SK-N-SH (cell line): ENCODE results near the gene MIGA2. TPM values are rescaled to one million over a fixed set of nuclear protein-coding genes. Genes with fewer than 3 reads are reported as not detected.
A peak's percentile ranks its signal among the peaks of the same experiment; 100 is the strongest.

Experiments used
- CTCF ChIA-PET: fragments of 300-600, 350-600 bp; formaldehyde crosslinking; extraction: SDS; loops from one replicate; lab custom pipeline; 2021; lab: Yijun Ruan, JAX
- POLR2A ChIA-PET: fragments of 350-600 bp; sonication (Branson Sonifier 250); formaldehyde crosslinking; extraction: SDS; loops from one replicate; lab custom pipeline; 2020; ENCODE audit warnings: antibody characterized with exemption, inconsistent platforms; lab: Yijun Ruan, JAX
- DNase-seq: peaks from one replicate; pipeline ENCODE4 v3.0.0; 2012
- H2AFZ ChIP-seq: fragments of 200-600 bp; sonication (generic); 2 replicates; pipeline ENCODE4 v1.8.1; 2016; ENCODE audit warnings: antibody characterized with exemption, mild to moderate bottlenecking, low read depth
- H3F3A ChIP-seq: fragments of 200-600 bp; sonication (generic); replicated peaks from 2 replicates; pipeline ENCODE3; 2016; ENCODE audit warnings: antibody characterized with exemption, mild to moderate bottlenecking; ENCODE audit not compliant: insufficient read depth
- H3K27ac ChIP-seq, 2 experiments: fragments of 200-500 bp in 1 of 2; fragments of 200-600 bp in 1 of 2; sonication (Bioruptor generic) in 1 of 2; sonication (generic), shearing (Covaris generic) in 1 of 2; 2 replicates each; pipeline versions ENCODE4 v1.5.1 to v1.6.1; 2014 to 2016; ENCODE audit warnings: low read depth in 2 of 2, inconsistent platforms in 1 of 2, low read length in 1 of 2, mild to moderate bottlenecking in 1 of 2, mixed read lengths in 1 of 2
- H3K27me3 ChIP-seq: fragments of 200-600 bp; sonication (generic), shearing (Covaris generic); 2 replicates; pipeline ENCODE4 v1.6.1; 2016; ENCODE audit warnings: mixed run types; ENCODE audit not compliant: insufficient read depth
- H3K36me3 ChIP-seq, 2 experiments: fragments of 200-500 bp in 1 of 2; fragments of 200-600 bp in 1 of 2; sonication (Bioruptor generic) in 1 of 2; sonication (generic) in 1 of 2; replicated peaks in 1 of 2; 2 replicates each; pipeline versions ENCODE3 to v1.5.1; 2014 to 2016; ENCODE audit warnings: low read length in 1 of 2, mild to moderate bottlenecking in 1 of 2; ENCODE audit not compliant: insufficient read depth in 2 of 2, control insufficient read depth in 1 of 2
- H3K4me1 ChIP-seq, 2 experiments: fragments of 200-500 bp in 1 of 2; fragments of 200-600 bp in 1 of 2; sonication (Bioruptor generic) in 1 of 2; sonication (generic), shearing (Covaris generic) in 1 of 2; 2 replicates each; pipeline versions ENCODE4 v1.5.1 to v1.6.1; 2014 to 2016; ENCODE audit warnings: low read depth in 1 of 2, low read length in 1 of 2, mixed run types in 1 of 2; ENCODE audit not compliant: insufficient read depth in 2 of 2, control insufficient read depth in 1 of 2
- H3K4me2 ChIP-seq: fragments of 200-600 bp; sonication (generic), shearing (Covaris generic); 2 replicates; pipeline ENCODE4 v1.6.1; 2017; ENCODE audit warnings: mixed run types
- H3K4me3 ChIP-seq, 2 experiments: fragments of 200-500 bp in 1 of 2; fragments of 200-600 bp in 1 of 2; sonication (Bioruptor generic) in 1 of 2; sonication (generic), shearing (Covaris generic) in 1 of 2; 2 replicates each; pipeline versions ENCODE4 v1.5.1 to v1.8.1; 2014 to 2016; ENCODE audit warnings: low read depth in 2 of 2, inconsistent platforms in 1 of 2, low read length in 1 of 2, mild to moderate bottlenecking in 1 of 2, mixed read lengths in 1 of 2, moderate library complexity in 1 of 2
- H3K79me2 ChIP-seq: fragments of 200-600 bp; sonication (generic); 2 replicates; pipeline ENCODE4 v1.8.1; 2017; ENCODE audit warnings: mild to moderate bottlenecking; ENCODE audit not compliant: insufficient read depth
- H3K9ac ChIP-seq: fragments of 200-600 bp; sonication (generic); 2 replicates; pipeline ENCODE4 v1.6.1; 2017; ENCODE audit warnings: mixed run types
- H3K9me2 ChIP-seq: fragments of 200-600 bp; sonication (generic); 2 replicates; pipeline ENCODE4 v1.6.1; 2017; ENCODE audit warnings: mixed run types
- H3K9me3 ChIP-seq: fragments of 200-600 bp; sonication (generic); 2 replicates; pipeline ENCODE4 v1.6.1; 2017; ENCODE audit warnings: mixed run types, mild to moderate bottlenecking, moderate library complexity
- H4K20me1 ChIP-seq: fragments of 200-600 bp; sonication (generic); 2 replicates; pipeline ENCODE4 v1.6.1; 2017; ENCODE audit warnings: mild to moderate bottlenecking, mixed run types; ENCODE audit not compliant: insufficient read depth
- CHD2 ChIP-seq: fragments of 150-350 bp; IDR thresholded peaks from 2 replicates; pipeline ENCODE4 v1.6.1; 2018; ENCODE audit warnings: low read length; ENCODE audit not compliant: partially characterized antibody
- ELF1 ChIP-seq: IDR thresholded peaks from 2 replicates; pipeline ENCODE4 v1.4.0; 2012
- FOSL2 ChIP-seq: IDR thresholded peaks from 2 replicates; pipeline ENCODE4 v1.4.0; 2012; ENCODE audit warnings: low read depth, mild to moderate bottlenecking, moderate library complexity, borderline replicate concordance
- GATA2 ChIP-seq: sonication (generic); formaldehyde crosslinking; IDR thresholded peaks from 2 replicates; pipeline ENCODE4 v1.5.0; 2020; ENCODE audit warnings: mild to moderate bottlenecking, missing genetic modification reagents
- IRF3 ChIP-seq: fragments of 150-350 bp; IDR thresholded peaks from 2 replicates; pipeline ENCODE4 v1.6.1; 2016; ENCODE audit warnings: mild to moderate bottlenecking, low read depth, low read length
- JUND ChIP-seq: IDR thresholded peaks from 2 replicates; pipeline ENCODE4 v1.4.0; 2012
- MAX ChIP-seq: IDR thresholded peaks from 2 replicates; pipeline ENCODE4 v1.4.0; 2012; ENCODE audit warnings: low read depth
- MEF2A ChIP-seq: IDR thresholded peaks from 2 replicates; pipeline ENCODE4 v1.4.0; 2012; ENCODE audit warnings: low read depth, borderline replicate concordance
- NFIC ChIP-seq: IDR thresholded peaks from 2 replicates; pipeline ENCODE4 v1.4.0; 2012; ENCODE audit warnings: borderline replicate concordance
- PBX3 ChIP-seq: IDR thresholded peaks from 2 replicates; pipeline ENCODE4; 2012
- POLR2AphosphoS5 ChIP-seq: IDR thresholded peaks from 2 replicates; pipeline ENCODE4 v1.6.1; 2012; ENCODE audit warnings: low read depth, low read length
- RCOR1 ChIP-seq: fragments of 150-350 bp; IDR thresholded peaks from 2 replicates; pipeline ENCODE4 v1.6.1; 2017; ENCODE audit warnings: antibody characterized with exemption, low read length
- RFX5 ChIP-seq: IDR thresholded peaks from 2 replicates; pipeline ENCODE4 v1.6.1; 2012; ENCODE audit warnings: mild to moderate bottlenecking, improper control_type of control experiment, low read length
- RXRA ChIP-seq: IDR thresholded peaks from 2 replicates; pipeline ENCODE4 v1.4.0; 2012; ENCODE audit warnings: low read depth, mild to moderate bottlenecking, borderline replicate concordance
- TAF1 ChIP-seq: IDR thresholded peaks from 2 replicates; pipeline ENCODE4 v1.6.1; 2012; ENCODE audit warnings: low read depth, mild to moderate bottlenecking, low read length, moderate library complexity, borderline replicate concordance
- TEAD4 ChIP-seq: IDR thresholded peaks from 2 replicates; pipeline ENCODE4 v1.4.0; 2012; ENCODE audit warnings: mild to moderate bottlenecking, borderline replicate concordance; ENCODE audit not compliant: insufficient read depth
- USF2 ChIP-seq: fragments of 150-350 bp; IDR thresholded peaks from 2 replicates; pipeline ENCODE4 v1.6.1; 2017; ENCODE audit warnings: antibody characterized with exemption, low read length, low read depth, borderline replicate concordance
- WGBS: methylation state at CpG from one replicate; pipeline ENCODE4 v1.1.6; 2017; ENCODE audit warnings: low lambda C conversion rate; 5-methylcytosine and 5-hydroxymethylcytosine counted together
- polyA plus RNA-seq, 3 experiments: library from polyadenylated mRNA; depleted of rRNA; stranded (reverse); fragments of >200 nt; gene quantifications; 2 replicates each; pipeline ENCODE4 v1.2.3, GENCODE V29; 2012

Gene MIGA2
- polyA plus RNA-seq, 1 of the 3 experiments (the other 2 are of a cell fraction): 21.2 TPM

- ChIA-PET POLR2A (interaction anchor here (1.6 kb wide), 1 partner anchor 12 kb away, joined by 6 read pairs; no protein-coding TSS in a partner anchor), CTCF (no interaction called here)
- Histone ChIP-seq H3K36me3 (peaks cover 0 to 2% of the 10 kb centered on the region in 2 experiments), H3K4me2 (peak overlapping the region; percentile 93), H3K4me3 (peak overlapping the region; percentile 75 to 78), H3K79me2 (peaks cover 18% of the 10 kb centered on the region), H3K9me2 (no peaks in the 10 kb centered on the region), H3K27me3 (no peaks in the 10 kb centered on the region), H3K27ac (no peak overlapping the region), H2AFZ (peak overlapping the region; percentile 99), H3K9me3 (no peaks in the 10 kb centered on the region), H3K4me1 (peaks cover 9 to 21% of the 10 kb centered on the region in 2 experiments; a peak in 2 of 4 replicates), H3K9ac (0 out of 2 replicates have a peak overlapping the region, but pooled peaks have one; percentile 47), H3F3A (no peaks in the 10 kb centered on the region), H4K20me1 (no peaks in the 10 kb centered on the region)
- WGBS: 77% methylated on average over 13 of the region's 13 CpGs
- TF ChIP-seq RXRA (no peak), GATA2 (CRISPR knock-in tag) (no peak), MAX (no peak), USF2 (no peak), ELF1 (no peak), RFX5 (no peak), IRF3 (no peak), PBX3 (no peak), NFIC (no peak), MEF2A (no peak), FOSL2 (no peak), CHD2 (no peak), JUND (no peak), TAF1 (no peak), TEAD4 (no peak), RCOR1 (no peak), POLR2AphosphoS5 (no peak)
- DNase-seq: no peak
Observed at GRCh38 chr9:129079829-129080228, 43.4 kb downstream of the MIGA2 start.
